Measurements from ENCODE around the gene CDK6. TPM values are rescaled to one million over a fixed set of nuclear protein-coding genes. Genes with fewer than 3 reads are reported as not detected.
"Not testable (repeated sequence)": the region's sequence is repeated elsewhere in the genome, so short reads cannot be mapped to it uniquely, and the experiment has no call there.

The CDK6 gene
- polyA plus RNA-seq, 4 donors, result 40.6 to 54.1 (median 48.1) TPM

- DNase-seq (ENCODE audit: low read depth in 4 of 4, low spot score in 3 of 4), result no peak
These were observed 70.6 kb downstream of the CDK6 start for GRCh38 chr7:92765725-92766124.

- DNase-seq (ENCODE audit: low read depth in 4 of 4, low spot score in 3 of 4), result no peak
These were observed 72.5 kb downstream of the CDK6 start for GRCh38 chr7:92763636-92764423.

GRCh38 chr7:92762851-92763250, 73.5 kb downstream of the CDK6 start:
- DNase-seq (ENCODE audit: low read depth in 4 of 4, low spot score in 3 of 4), result no peak

GRCh38 chr7:92761391-92762097, 74.8 kb downstream of the CDK6 start:
- DNase-seq (ENCODE audit: low read depth in 4 of 4, low spot score in 3 of 4), result peak in 1 of 4 donors; percentile 29

- no peak for DNase-seq (ENCODE audit: low read depth in 4 of 4, low spot score in 3 of 4)
These were observed 77.5 kb downstream of the CDK6 start for GRCh38 chr7:92758796-92759431.

GRCh38 chr7:92757311-92757910, 79.0 kb downstream of the CDK6 start:
- DNase-seq (ENCODE audit: low read depth in 4 of 4, low spot score in 3 of 4), result not testable (repeated sequence)

GRCh38 chr7:92755680-92756079, 80.7 kb downstream of the CDK6 start:
- no peak for DNase-seq (ENCODE audit: low read depth in 4 of 4, low spot score in 3 of 4)

GRCh38 chr7:92754919-92755581, 81.3 kb downstream of the CDK6 start:
- no peak for DNase-seq (ENCODE audit: low read depth in 4 of 4, low spot score in 3 of 4)

- no peak for DNase-seq (ENCODE audit: low read depth in 4 of 4, low spot score in 3 of 4)
These were observed 82.8 kb downstream of the CDK6 start for GRCh38 chr7:92753614-92754013.

GRCh38 chr7:92751902-92752901, 84.2 kb downstream of the CDK6 start:
- DNase-seq (ENCODE audit: low read depth in 4 of 4, low spot score in 3 of 4), result no peak

GRCh38 chr7:92750946-92751345, 85.4 kb downstream of the CDK6 start:
- no peak for DNase-seq (ENCODE audit: low read depth in 4 of 4, low spot score in 3 of 4)

- DNase-seq (ENCODE audit: low read depth in 4 of 4, low spot score in 3 of 4), result no peak
These were observed 85.9 kb downstream of the CDK6 start for GRCh38 chr7:92750447-92750839.

- no peak for DNase-seq (ENCODE audit: low read depth in 4 of 4, low spot score in 3 of 4)
These were observed 86.4 kb downstream of the CDK6 start for GRCh38 chr7:92749832-92750446.

- DNase-seq (ENCODE audit: low read depth in 4 of 4, low spot score in 3 of 4), result no peak
These were observed 87.0 kb downstream of the CDK6 start for GRCh38 chr7:92749327-92749755.

- DNase-seq (ENCODE audit: low read depth in 4 of 4, low spot score in 3 of 4), result no peak
These were observed 87.9 kb downstream of the CDK6 start for GRCh38 chr7:92748495-92748894.

GRCh38 chr7:92747041-92747835, 89.1 kb downstream of the CDK6 start:
- DNase-seq (ENCODE audit: low read depth in 4 of 4, low spot score in 3 of 4), result no peak

GRCh38 chr7:92745241-92745640, 91.1 kb downstream of the CDK6 start:
- DNase-seq (ENCODE audit: low read depth in 4 of 4, low spot score in 3 of 4), result no peak

GRCh38 chr7:92744180-92744579, 92.2 kb downstream of the CDK6 start:
- DNase-seq (ENCODE audit: low read depth in 4 of 4, low spot score in 3 of 4), result not testable (repeated sequence)
